Sigmoid colon (tissue), 3 donors: ENCODE results near the gene CT47C1.

Experiments
- POLR2A ChIP-seq, 2 donors: fragments of 450-650 bp; IDR thresholded peaks; one replicate each; pipeline ENCODE4 v1.6.1; 2016; ENCODE audit warnings: antibody characterized with exemption in 2 of 2, mild to moderate bottlenecking in 2 of 2, moderate library complexity in 2 of 2
- TF ChIP-seq, protein P1 (sequence below), 4 experiments: fragments of 450-650 bp in 3 of 4; fragments of 200-600 bp in 1 of 4; IDR thresholded peaks; one replicate each; pipeline ENCODE4 v1.5.1; 2016 to 2019; ENCODE audit warnings: antibody characterized with exemption in 4 of 4, mild to moderate bottlenecking in 3 of 4, moderate library complexity in 2 of 4

GRCh38 chrX:119084766-119085165, 12.0 kb downstream of the CT47C1 start:
- TF ChIP-seq, protein P1, sequence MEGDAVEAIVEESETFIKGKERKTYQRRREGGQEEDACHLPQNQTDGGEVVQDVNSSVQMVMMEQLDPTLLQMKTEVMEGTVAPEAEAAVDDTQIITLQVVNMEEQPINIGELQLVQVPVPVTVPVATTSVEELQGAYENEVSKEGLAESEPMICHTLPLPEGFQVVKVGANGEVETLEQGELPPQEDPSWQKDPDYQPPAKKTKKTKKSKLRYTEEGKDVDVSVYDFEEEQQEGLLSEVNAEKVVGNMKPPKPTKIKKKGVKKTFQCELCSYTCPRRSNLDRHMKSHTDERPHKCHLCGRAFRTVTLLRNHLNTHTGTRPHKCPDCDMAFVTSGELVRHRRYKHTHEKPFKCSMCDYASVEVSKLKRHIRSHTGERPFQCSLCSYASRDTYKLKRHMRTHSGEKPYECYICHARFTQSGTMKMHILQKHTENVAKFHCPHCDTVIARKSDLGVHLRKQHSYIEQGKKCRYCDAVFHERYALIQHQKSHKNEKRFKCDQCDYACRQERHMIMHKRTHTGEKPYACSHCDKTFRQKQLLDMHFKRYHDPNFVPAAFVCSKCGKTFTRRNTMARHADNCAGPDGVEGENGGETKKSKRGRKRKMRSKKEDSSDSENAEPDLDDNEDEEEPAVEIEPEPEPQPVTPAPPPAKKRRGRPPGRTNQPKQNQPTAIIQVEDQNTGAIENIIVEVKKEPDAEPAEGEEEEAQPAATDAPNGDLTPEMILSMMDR (IDR thresholded peaks at IDR 0.05), result no peak
- TF ChIP-seq POLR2A (IDR thresholded peaks at IDR 0.05), result no peak
